Endodermal cell (in vitro differentiated cells): Measurements from ENCODE around the gene CCDC91. TPM values are rescaled to one million over a fixed set of nuclear protein-coding genes. Genes with fewer than 3 reads are reported as not detected.

Experiments used
- DNase-seq: peaks from one replicate; pipeline ENCODE4 v3.0.0-alpha.2; 2017
- H3K27ac ChIP-seq: 2 replicates; pipeline ENCODE4 v1.5.1; 2013; ENCODE audit warnings: mild to moderate bottlenecking, low read depth, low read length, moderate library complexity
- H3K27me3 ChIP-seq: 2 replicates; pipeline ENCODE4 v1.6.1; 2013; ENCODE audit warnings: mild to moderate bottlenecking, low read length, moderate library complexity; ENCODE audit not compliant: insufficient read depth, control insufficient read depth, poor library complexity, severe bottlenecking
- H3K36me3 ChIP-seq: 2 replicates; pipeline ENCODE4 v1.7.0; 2013; ENCODE audit warnings: mild to moderate bottlenecking, low read length, moderate library complexity; ENCODE audit not compliant: control insufficient read depth, insufficient read depth
- H3K4me1 ChIP-seq: one replicate; pipeline ENCODE4 v1.7.0; 2013; ENCODE audit warnings: low read length; ENCODE audit not compliant: control insufficient read depth, insufficient read depth
- H3K4me3 ChIP-seq: 2 replicates; pipeline ENCODE4 v1.5.1; 2013; ENCODE audit warnings: mild to moderate bottlenecking, low read length, moderate library complexity
- H3K9ac ChIP-seq: 2 replicates; pipeline ENCODE4 v1.6.1; 2013; ENCODE audit warnings: mild to moderate bottlenecking, low read length, moderate library complexity; ENCODE audit not compliant: poor library complexity, severe bottlenecking; ENCODE audit errors: extremely low read depth
- H3K9me3 ChIP-seq: 2 replicates; pipeline ENCODE4 v1.6.1; 2013; ENCODE audit warnings: mild to moderate bottlenecking, low read length, moderate library complexity; ENCODE audit not compliant: control insufficient read depth
- H3K27ac Mint-ChIP-seq: 2 replicates; pipeline ENCODE4 v1.8.0; 2020; ENCODE audit warnings: mixed read lengths
- H3K27me3 Mint-ChIP-seq: 2 replicates; pipeline ENCODE4 v1.8.0; 2021; ENCODE audit warnings: mild to moderate bottlenecking, mixed read lengths; ENCODE audit not compliant: insufficient read depth
- H3K36me3 Mint-ChIP-seq: 2 replicates; pipeline ENCODE4 v1.8.0; 2020; ENCODE audit warnings: low read depth, mixed read lengths
- H3K4me1 Mint-ChIP-seq: 2 replicates; pipeline ENCODE4 v1.8.0; 2020; ENCODE audit warnings: mixed read lengths
- H3K4me3 Mint-ChIP-seq: 2 replicates; pipeline ENCODE4 v1.8.0; 2020; ENCODE audit warnings: mild to moderate bottlenecking, moderate library complexity, mixed read lengths
- H3K9me3 Mint-ChIP-seq: 2 replicates; pipeline ENCODE4 v1.8.0; 2020; ENCODE audit warnings: mild to moderate bottlenecking, mixed read lengths
- CTCF ChIP-seq: fragments of 200-600 bp; sonication (generic); conservative IDR thresholded peaks from 2 replicates; pipeline ENCODE4 v1.5.0; 2021; ENCODE audit warnings: antibody characterized with exemption, mild to moderate bottlenecking
- whole genome bisulfite sequencing, 2 experiments: methylation state at CpG; one replicate each; pipeline versions ENCODE4 v1.1.5 to v1.1.7; 2013; ENCODE audit warnings: missing lambda C conversion rate in 2 of 2, mixed read lengths in 1 of 2; ENCODE audit not compliant: insufficient coverage in 1 of 2, insufficient read length in 1 of 2; 5-methylcytosine and 5-hydroxymethylcytosine counted together
- total RNA-seq, 2 donors: library from RNA; stranded (reverse); fragmentation: NEBNext Ultra II Directional in 1 of 2; extraction: Animal tissue kit (Norgen Biotek cat#: 25700) in 1 of 2; gene quantifications; 2 replicates in 1 of 2; 3 replicates in 1 of 2; pipeline ENCODE4 v1.2.1, GENCODE V29; 2021

The CCDC91 gene
- total RNA-seq, 2 donors from 2014 or later: 25.3 to 45.7 TPM

GRCh38 chr12:28156362-28156761 lies 33.9 kb upstream of the CCDC91 start:
- WGBS, 2 experiments: 100% methylated on average over 1 of the region's 1 CpG; no CpG with 5 or more reads in 1 of the 2 experiments
- Mint-ChIP-seq H3K4me1 (peaks cover 3% of the 10 kb centered on the region), H3K4me3 (no peak overlapping the region), H3K9me3 (peaks cover 5% of the 10 kb centered on the region), H3K27me3 (no peaks in the 10 kb centered on the region), H3K27ac (no peak overlapping the region), H3K36me3 (no peaks in the 10 kb centered on the region)
- TF ChIP-seq CTCF: no peak
- H3K36me3 ChIP-seq: no peaks in the 10 kb centered on the region
- no peak overlapping the region for H3K9ac ChIP-seq
- no peaks in the 10 kb centered on the region for H3K27me3 ChIP-seq
- no peak overlapping the region for H3K4me3 ChIP-seq
- H3K27ac ChIP-seq: no peak overlapping the region
- H3K9me3 ChIP-seq: no peaks in the 10 kb centered on the region
- no peaks in the 10 kb centered on the region for H3K4me1 ChIP-seq
- no peak for DNase-seq

- peaks cover 5% of the 10 kb centered on the region for H3K9me3 Mint-ChIP-seq
- Histone ChIP-seq H3K4me3 (no peak overlapping the region), H3K9me3 (no peaks in the 10 kb centered on the region), H3K9ac (no peak overlapping the region), H3K27me3 (no peaks in the 10 kb centered on the region), H3K4me1 (no peaks in the 10 kb centered on the region), H3K36me3 (no peaks in the 10 kb centered on the region), H3K27ac (no peak overlapping the region)
- no peak for DNase-seq
- WGBS, 2 experiments: 78 to 80% methylated on average over 7 of the region's 7 CpGs
- no peak overlapping the region for H3K4me3 Mint-ChIP-seq
- H3K27me3 Mint-ChIP-seq: no peaks in the 10 kb centered on the region
- H3K27ac Mint-ChIP-seq: no peak overlapping the region
- no peak for TF ChIP-seq CTCF
- no peaks in the 10 kb centered on the region for H3K36me3 Mint-ChIP-seq
- H3K4me1 Mint-ChIP-seq: peaks cover 3% of the 10 kb centered on the region
Observed at GRCh38 chr12:28156804-28157203, 33.5 kb upstream of the CCDC91 start.

- Histone ChIP-seq H3K36me3 (no peaks in the 10 kb centered on the region), H3K27ac (no peak overlapping the region), H3K9ac (no peak overlapping the region), H3K4me3 (no peak overlapping the region), H3K27me3 (no peaks in the 10 kb centered on the region), H3K9me3 (no peaks in the 10 kb centered on the region), H3K4me1 (no peaks in the 10 kb centered on the region)
- no peaks in the 10 kb centered on the region for H3K9me3 Mint-ChIP-seq
- no peak for TF ChIP-seq CTCF
- WGBS, 2 experiments: 92 to 98% methylated on average over 5 of the region's 5 CpGs
- H3K27ac Mint-ChIP-seq: no peak overlapping the region
- no peak for DNase-seq
- H3K4me3 Mint-ChIP-seq: no peak overlapping the region
- peaks cover 3% of the 10 kb centered on the region for H3K4me1 Mint-ChIP-seq
- no peaks in the 10 kb centered on the region for H3K36me3 Mint-ChIP-seq
- no peaks in the 10 kb centered on the region for H3K27me3 Mint-ChIP-seq
Observed at GRCh38 chr12:28158353-28158752, 31.9 kb upstream of the CCDC91 start.
